Nephron (organoid): ENCODE results near the gene MAML3.
A peak's percentile ranks its signal among the peaks of the same experiment; 100 is the strongest.

ENCODE experiments used
- H3K27ac Mint-ChIP-seq, 3 experiments: 2 replicates each; pipeline ENCODE4 v1.8.0; 2020; ENCODE audit warnings: mixed read lengths in 3 of 3, mild to moderate bottlenecking in 2 of 3, moderate library complexity in 1 of 3
- H3K27me3 Mint-ChIP-seq: 2 replicates; pipeline ENCODE4 v1.8.0; 2021; ENCODE audit warnings: low read depth, mild to moderate bottlenecking, moderate library complexity, mixed read lengths
- H3K36me3 Mint-ChIP-seq: 2 replicates; pipeline ENCODE4 v1.8.0; 2020; ENCODE audit warnings: low read depth, mixed read lengths
- H3K4me1 Mint-ChIP-seq: 2 replicates; pipeline ENCODE4 v1.8.0; 2020; ENCODE audit warnings: mixed read lengths
- H3K4me3 Mint-ChIP-seq, 3 experiments: 2 replicates each; pipeline ENCODE4 v1.8.0; 2020; ENCODE audit warnings: mild to moderate bottlenecking in 3 of 3, mixed read lengths in 3 of 3, moderate library complexity in 2 of 3
- H3K9me3 Mint-ChIP-seq: 2 replicates; pipeline ENCODE4 v1.8.0; 2020; ENCODE audit warnings: mixed read lengths
- TF ChIP-seq, protein P1 (sequence below), 3 experiments: fragments of 200-600 bp; sonication (generic); IDR thresholded peaks; one replicate each; pipeline ENCODE4 v1.5.0; 2021; ENCODE audit warnings: antibody characterized with exemption in 3 of 3; ENCODE audit not compliant: unreplicated experiment in 3 of 3

MAML3 gene

DNA sequence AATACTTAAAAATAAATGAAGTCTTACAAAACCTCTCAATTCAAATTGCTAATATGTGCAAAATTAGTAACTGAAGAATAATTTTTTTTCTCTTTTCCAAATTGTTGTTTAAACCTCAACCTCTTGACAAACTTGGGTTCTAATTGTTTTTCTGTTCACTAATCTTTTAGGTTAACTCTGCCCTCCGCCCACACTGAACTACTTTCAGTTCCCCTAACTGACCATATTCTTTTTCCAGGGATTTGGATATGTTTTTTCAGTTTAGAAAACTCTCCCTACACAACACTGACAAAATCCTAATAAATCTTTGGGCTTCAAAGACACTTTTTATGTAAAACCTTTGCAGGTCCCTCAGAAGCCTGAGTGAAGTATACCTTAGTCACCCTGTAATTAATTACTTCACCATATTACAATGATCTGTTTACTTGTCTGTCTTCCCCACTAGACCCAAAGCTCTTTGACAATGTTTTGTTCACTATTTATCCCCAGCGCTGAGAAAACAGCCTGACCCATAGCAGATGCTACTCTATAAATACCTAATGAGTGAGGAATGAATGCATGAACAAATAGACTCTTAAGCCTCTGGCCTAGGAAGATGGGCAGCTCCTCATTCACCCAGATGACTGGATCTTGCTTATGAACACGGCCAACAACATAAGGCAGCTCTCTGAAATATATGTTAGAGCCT lies 134.9 kb downstream of the MAML3 start:
- TF ChIP-seq, protein P1, sequence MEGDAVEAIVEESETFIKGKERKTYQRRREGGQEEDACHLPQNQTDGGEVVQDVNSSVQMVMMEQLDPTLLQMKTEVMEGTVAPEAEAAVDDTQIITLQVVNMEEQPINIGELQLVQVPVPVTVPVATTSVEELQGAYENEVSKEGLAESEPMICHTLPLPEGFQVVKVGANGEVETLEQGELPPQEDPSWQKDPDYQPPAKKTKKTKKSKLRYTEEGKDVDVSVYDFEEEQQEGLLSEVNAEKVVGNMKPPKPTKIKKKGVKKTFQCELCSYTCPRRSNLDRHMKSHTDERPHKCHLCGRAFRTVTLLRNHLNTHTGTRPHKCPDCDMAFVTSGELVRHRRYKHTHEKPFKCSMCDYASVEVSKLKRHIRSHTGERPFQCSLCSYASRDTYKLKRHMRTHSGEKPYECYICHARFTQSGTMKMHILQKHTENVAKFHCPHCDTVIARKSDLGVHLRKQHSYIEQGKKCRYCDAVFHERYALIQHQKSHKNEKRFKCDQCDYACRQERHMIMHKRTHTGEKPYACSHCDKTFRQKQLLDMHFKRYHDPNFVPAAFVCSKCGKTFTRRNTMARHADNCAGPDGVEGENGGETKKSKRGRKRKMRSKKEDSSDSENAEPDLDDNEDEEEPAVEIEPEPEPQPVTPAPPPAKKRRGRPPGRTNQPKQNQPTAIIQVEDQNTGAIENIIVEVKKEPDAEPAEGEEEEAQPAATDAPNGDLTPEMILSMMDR (IDR thresholded peaks at IDR 0.05; ENCODE audit: unreplicated experiment in 3 of 3), result no peak
- no peaks in the 10 kb centered on the region for H3K27me3 Mint-ChIP-seq
- peaks cover 4% of the 10 kb centered on the region for H3K9me3 Mint-ChIP-seq
- H3K36me3 Mint-ChIP-seq, result peaks cover 7% of the 10 kb centered on the region
- peak overlapping the region; percentile 70 to 91 (median 83) for H3K27ac Mint-ChIP-seq
- H3K4me1 Mint-ChIP-seq, result peaks cover 35% of the 10 kb centered on the region
- H3K4me3 Mint-ChIP-seq, result no peak overlapping the region

- peaks cover 10% of the 10 kb centered on the region for H3K36me3 Mint-ChIP-seq
- peaks cover 6% of the 10 kb centered on the region for H3K9me3 Mint-ChIP-seq
- no peaks in the 10 kb centered on the region for H3K27me3 Mint-ChIP-seq
- peaks cover 22% of the 10 kb centered on the region for H3K4me1 Mint-ChIP-seq
- TF ChIP-seq, protein P1 (IDR thresholded peaks at IDR 0.05; ENCODE audit: unreplicated experiment in 3 of 3), result no peak
- no peak overlapping the region for H3K4me3 Mint-ChIP-seq
- no peak overlapping the region for H3K27ac Mint-ChIP-seq
Measured at GRCh38 chr4:140014284-140014683, 139.7 kb downstream of the MAML3 start.

- H3K27me3 Mint-ChIP-seq, result no peaks in the 10 kb centered on the region
- peaks cover 13% of the 10 kb centered on the region for H3K4me1 Mint-ChIP-seq
- H3K36me3 Mint-ChIP-seq, result peaks cover 10% of the 10 kb centered on the region
- H3K27ac Mint-ChIP-seq, result no peak overlapping the region
- TF ChIP-seq, protein P1 (IDR thresholded peaks at IDR 0.05; ENCODE audit: unreplicated experiment in 3 of 3), result peak in 2 of 3 experiments; percentile 40 to 51
- H3K9me3 Mint-ChIP-seq, result peaks cover 6% of the 10 kb centered on the region
- H3K4me3 Mint-ChIP-seq, result no peak overlapping the region
Measured at GRCh38 chr4:140012688-140013486, 141.1 kb downstream of the MAML3 start.

- peak overlapping the region; percentile 65 to 86 (median 76) for H3K27ac Mint-ChIP-seq
- no peaks in the 10 kb centered on the region for H3K36me3 Mint-ChIP-seq
- H3K27me3 Mint-ChIP-seq, result no peaks in the 10 kb centered on the region
- peak overlapping the region in 2 of 3 experiments; percentile 79 to 84 for H3K4me3 Mint-ChIP-seq
- TF ChIP-seq, protein P1 (IDR thresholded peaks at IDR 0.05; ENCODE audit: unreplicated experiment in 3 of 3), result no peak
- H3K4me1 Mint-ChIP-seq, result peaks cover 36% of the 10 kb centered on the region
- no peaks in the 10 kb centered on the region for H3K9me3 Mint-ChIP-seq
Measured at GRCh38 chr4:140005699-140006098, 148.3 kb downstream of the MAML3 start.

DNA sequence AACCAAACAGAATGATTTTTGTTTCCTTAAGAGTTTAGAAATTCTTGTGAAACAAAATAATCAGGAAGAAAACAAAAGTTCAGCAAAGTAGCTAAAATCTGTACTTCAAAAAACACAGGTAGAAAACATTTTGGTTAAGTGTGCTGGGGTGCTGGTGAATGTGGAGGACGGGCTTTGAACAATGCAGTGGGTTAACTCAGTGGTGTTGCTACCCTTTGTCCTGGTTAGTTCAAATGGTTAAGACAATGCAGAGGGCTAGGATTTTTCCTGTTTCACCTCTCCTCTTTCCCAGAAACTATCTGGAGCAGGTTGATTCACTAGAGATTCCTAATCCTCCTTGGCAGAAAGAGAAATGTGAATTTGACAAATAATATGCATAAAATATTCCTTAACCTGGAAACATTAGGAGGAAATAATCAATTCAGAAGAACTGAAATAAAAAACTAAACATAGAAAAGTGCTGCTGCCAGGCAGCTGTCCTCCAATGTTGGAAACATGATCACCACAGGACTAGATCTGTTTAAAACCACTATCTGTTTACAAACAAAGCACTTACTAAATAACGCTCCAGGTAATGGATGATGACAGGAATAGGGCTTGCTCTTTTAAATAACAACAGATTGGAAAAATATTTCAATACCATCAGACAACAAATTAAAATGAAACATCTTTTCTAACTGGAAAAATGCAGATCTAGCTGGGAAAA lies 148.9 kb downstream of the MAML3 start:
- H3K27ac Mint-ChIP-seq, result peak overlapping the region; percentile 65 to 86 (median 76)
- peak overlapping the region; percentile 79 to 84 (median 79) for H3K4me3 Mint-ChIP-seq
- TF ChIP-seq, protein P1 (IDR thresholded peaks at IDR 0.05; ENCODE audit: unreplicated experiment in 3 of 3), result no peak
- H3K27me3 Mint-ChIP-seq, result no peaks in the 10 kb centered on the region
- peaks cover 36% of the 10 kb centered on the region for H3K4me1 Mint-ChIP-seq
- H3K36me3 Mint-ChIP-seq, result no peaks in the 10 kb centered on the region
- H3K9me3 Mint-ChIP-seq, result no peaks in the 10 kb centered on the region
